Measurements from ENCODE around the gene PRG2. TPM values are rescaled to one million over a fixed set of nuclear protein-coding genes. Genes with fewer than 3 reads are reported as not detected.

The PRG2 gene
- total and polyA plus RNA-seq, 2 of the 4 experiments (the other 2 are of a cell fraction) = not detected

DNA sequence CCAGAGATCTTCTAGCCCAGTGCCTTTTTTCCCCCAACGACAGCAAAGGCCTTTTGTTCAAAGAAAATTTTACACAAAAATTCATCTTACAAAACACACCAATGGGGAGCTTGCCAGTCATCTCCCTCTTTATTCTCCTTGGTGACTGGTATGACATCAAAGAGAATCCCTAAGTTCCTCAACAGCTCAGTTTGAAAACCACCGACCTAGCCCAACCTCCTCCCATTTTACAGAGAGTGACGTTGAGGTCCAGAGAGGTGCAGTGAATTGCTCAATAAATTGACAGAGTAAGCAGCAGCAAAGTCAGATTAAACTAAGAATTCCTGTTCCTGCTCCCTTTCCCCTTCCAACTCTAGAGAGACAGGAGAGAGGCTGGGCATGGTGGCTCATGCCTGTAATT is 28.7 kb upstream of the PRG2 start:
- H2AK5ac ChIP-seq (ENCODE audit: low read depth, low read length) = no peak overlapping the region
- peaks cover 2% of the 10 kb centered on the region; the same call in 1 of the 2 replicates for H3K9me1 ChIP-seq (ENCODE audit: insufficient read depth, low read length)
- POLR2A ChIA-PET (ENCODE audit: unreplicated experiment) = no interaction called here
- in situ Hi-C loops (cut with MboI; ENCODE audit: low sequenced_read_pairs) = no loop called here
- no peak overlapping the region for H2BK5ac ChIP-seq (ENCODE audit: low read depth, low read length, poor library complexity, severe bottlenecking)
- H3K4me1 ChIP-seq (ENCODE audit: control insufficient read depth, insufficient read depth, low read length) = no peaks in the 10 kb centered on the region
- no peak overlapping the region for H3K23ac ChIP-seq (ENCODE audit: low read depth, low read length)
- H3K56ac ChIP-seq (ENCODE audit: extremely low read depth, insufficient read depth, low read length) = no peak overlapping the region
- peaks cover 26% of the 10 kb centered on the region for H3K36me3 ChIP-seq (ENCODE audit: control insufficient read depth, insufficient read depth, low read length)
- no TSS peak for BruUV-seq (replicated peaks)
- no peak for ATAC-seq (ENCODE audit: low read depth)
- H3K27ac ChIP-seq (ENCODE audit: insufficient read depth, low read length) = no peak overlapping the region
- intact Hi-C loops (cut with micrococcal nuclease) = no loop called here
- no peak overlapping the region for H3K4me3 ChIP-seq (ENCODE audit: insufficient read depth, low read depth, low read length)
- dilution Hi-C loops (cut with HindIII; ENCODE audit: low sequenced_read_pairs, unreplicated experiment) = no loop called here
- WGBS, 2 experiments (ENCODE audit: extremely low coverage in 2 of 2, insufficient read length in 1 of 2) = 100% methylated on average over 1 of the region's 3 CpGs; no CpG with 5 or more reads in 1 of the 2 experiments
- no peaks in the 10 kb centered on the region for H4K20me1 ChIP-seq (ENCODE audit: insufficient read depth, low read length)
- H2BK120ac ChIP-seq (ENCODE audit: low read depth, low read length) = no peak overlapping the region
- DNase-seq = no peak
- H4K5ac ChIP-seq (ENCODE audit: low read depth, low read length) = no peak overlapping the region
- H2BK15ac ChIP-seq (ENCODE audit: low read depth, low read length) = no peak overlapping the region
- no peak overlapping the region for H3K4ac ChIP-seq (ENCODE audit: low read depth, low read length)
- H3K14ac ChIP-seq (replicated peaks; ENCODE audit: low read depth, low read length) = no peak overlapping the region
- no peak overlapping the region for H4K8ac ChIP-seq (ENCODE audit: low read depth in 2 of 2, low read length in 2 of 2)
- no peak overlapping the region for H2AFZ ChIP-seq (replicated peaks; ENCODE audit: low read length, poor library complexity)
- CTCF ChIA-PET = interaction anchor here (1.3 kb wide), 1 partner anchor 38 kb away, joined by 3 read pairs; no protein-coding TSS in a partner anchor
- no peaks in the 10 kb centered on the region for H3K9me3 ChIP-seq (ENCODE audit: control insufficient read depth, insufficient read depth, low read length)
- TF ChIP-seq RCOR1 (IDR thresholded peaks at IDR 0.05; ENCODE audit: insufficient replicate concordance, low read length) (no peak), CHD1 (IDR thresholded peaks at IDR 0.05; ENCODE audit: low read depth, low read length) (no peak), RFX5 (IDR thresholded peaks at IDR 0.05; ENCODE audit: low read depth, low read length) (no peak), POLR2A (IDR thresholded peaks at IDR 0.05; ENCODE audit: low read depth, low read length) (no peak), NFE2L2 (IDR thresholded peaks at IDR 0.05; ENCODE audit: low read depth, low read length) (no peak), RAD21 (IDR thresholded peaks at IDR 0.05; ENCODE audit: low read length) (no peak), BHLHE40 (IDR thresholded peaks at IDR 0.05; ENCODE audit: low read depth, low read length) (no peak), MAFK (IDR thresholded peaks at IDR 0.05; ENCODE audit: low read depth, low read length) (no peak)
- TF ChIP-seq, protein P1, sequence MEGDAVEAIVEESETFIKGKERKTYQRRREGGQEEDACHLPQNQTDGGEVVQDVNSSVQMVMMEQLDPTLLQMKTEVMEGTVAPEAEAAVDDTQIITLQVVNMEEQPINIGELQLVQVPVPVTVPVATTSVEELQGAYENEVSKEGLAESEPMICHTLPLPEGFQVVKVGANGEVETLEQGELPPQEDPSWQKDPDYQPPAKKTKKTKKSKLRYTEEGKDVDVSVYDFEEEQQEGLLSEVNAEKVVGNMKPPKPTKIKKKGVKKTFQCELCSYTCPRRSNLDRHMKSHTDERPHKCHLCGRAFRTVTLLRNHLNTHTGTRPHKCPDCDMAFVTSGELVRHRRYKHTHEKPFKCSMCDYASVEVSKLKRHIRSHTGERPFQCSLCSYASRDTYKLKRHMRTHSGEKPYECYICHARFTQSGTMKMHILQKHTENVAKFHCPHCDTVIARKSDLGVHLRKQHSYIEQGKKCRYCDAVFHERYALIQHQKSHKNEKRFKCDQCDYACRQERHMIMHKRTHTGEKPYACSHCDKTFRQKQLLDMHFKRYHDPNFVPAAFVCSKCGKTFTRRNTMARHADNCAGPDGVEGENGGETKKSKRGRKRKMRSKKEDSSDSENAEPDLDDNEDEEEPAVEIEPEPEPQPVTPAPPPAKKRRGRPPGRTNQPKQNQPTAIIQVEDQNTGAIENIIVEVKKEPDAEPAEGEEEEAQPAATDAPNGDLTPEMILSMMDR (conservative IDR thresholded peaks at IDR 0.05; ENCODE audit: low read depth, low read length) = no peak
- TF ChIP-seq, protein P2, sequence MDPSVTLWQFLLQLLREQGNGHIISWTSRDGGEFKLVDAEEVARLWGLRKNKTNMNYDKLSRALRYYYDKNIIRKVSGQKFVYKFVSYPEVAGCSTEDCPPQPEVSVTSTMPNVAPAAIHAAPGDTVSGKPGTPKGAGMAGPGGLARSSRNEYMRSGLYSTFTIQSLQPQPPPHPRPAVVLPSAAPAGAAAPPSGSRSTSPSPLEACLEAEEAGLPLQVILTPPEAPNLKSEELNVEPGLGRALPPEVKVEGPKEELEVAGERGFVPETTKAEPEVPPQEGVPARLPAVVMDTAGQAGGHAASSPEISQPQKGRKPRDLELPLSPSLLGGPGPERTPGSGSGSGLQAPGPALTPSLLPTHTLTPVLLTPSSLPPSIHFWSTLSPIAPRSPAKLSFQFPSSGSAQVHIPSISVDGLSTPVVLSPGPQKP (IDR thresholded peaks at IDR 0.05; ENCODE audit: borderline replicate concordance, low read depth, low read length) = no peak
- H3K18ac ChIP-seq (ENCODE audit: low read depth, low read length) = no peak overlapping the region
- peaks cover 0 to 3% of the 10 kb centered on the region in 2 experiments; a peak in 1 of 4 replicates for H3K79me1 ChIP-seq (ENCODE audit: low read depth in 1 of 2, low read length in 2 of 2)
- H2BK20ac ChIP-seq (ENCODE audit: low read depth, low read length) = no peak overlapping the region
- H3K27me3 ChIP-seq (ENCODE audit: control insufficient read depth, insufficient read depth, low read length) = no peaks in the 10 kb centered on the region
- no peak overlapping the region for H2AK9ac ChIP-seq (replicated peaks; ENCODE audit: low read depth, low read length, poor library complexity)
- H4K91ac ChIP-seq (ENCODE audit: insufficient read depth, low read depth, low read length) = no peak overlapping the region
- H3K4me2 ChIP-seq (ENCODE audit: low read depth, low read length) = no peak overlapping the region
- no peak overlapping the region for H3K9ac ChIP-seq (ENCODE audit: low read depth, low read length)
